Forelimb muscle (tissue), 1 donor: ENCODE data around the gene LZTS3. TPM values are rescaled to one million over a fixed set of nuclear protein-coding genes. Genes with fewer than 3 reads are reported as not detected.
"Not testable (repeated sequence)": the region's sequence is repeated elsewhere in the genome, so short reads cannot be mapped to it uniquely, and the experiment has no call there.

Experiments
- DNase-seq: peaks from one replicate; pipeline ENCODE4 v3.0.0-alpha.2; 2013; ENCODE audit warnings: low read depth
- polyA plus RNA-seq: library from polyadenylated mRNA; unstranded; fragments of 120-200 nt; gene quantifications from one replicate; pipeline ENCODE4 v1.2.1, GENCODE V29; 2013; ENCODE audit not compliant: insufficient read length

Gene LZTS3
- polyA plus RNA-seq, 1 donor: 3.5 TPM

- no peak for DNase-seq
Observed at GRCh38 chr20:3192226-3193015, 19.1 kb upstream of the LZTS3 start.

- no peak for DNase-seq
Observed at GRCh38 chr20:3190681-3191111, 17.3 kb upstream of the LZTS3 start.

DNA sequence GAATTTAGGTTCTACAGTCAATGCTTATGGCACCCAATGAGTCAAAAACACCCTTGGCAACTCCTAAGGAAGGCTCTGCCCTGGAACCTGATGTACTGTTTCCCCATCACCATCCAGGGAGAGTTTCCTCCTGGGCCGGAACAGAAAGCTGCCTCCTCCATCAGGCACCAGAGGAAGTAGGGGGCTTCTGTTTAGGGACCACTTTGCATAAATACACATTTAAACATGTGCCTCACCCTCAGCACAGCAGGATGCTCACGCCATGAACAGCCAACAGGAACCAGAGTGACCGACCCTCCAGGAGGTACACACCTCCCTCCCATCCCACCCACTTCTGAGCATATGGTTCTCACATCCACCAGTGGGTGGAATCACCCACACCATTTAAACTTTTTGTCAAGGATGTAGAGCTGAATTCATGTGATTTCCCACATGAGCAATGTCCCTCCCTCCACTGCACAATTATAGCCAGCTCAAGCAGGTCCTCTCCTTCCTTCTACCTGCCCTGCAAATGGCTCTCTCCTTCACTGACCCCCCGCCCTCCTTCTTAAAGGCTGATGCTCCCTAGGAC, 16.3 kb upstream of the LZTS3 start:
- DNase-seq: no peak

DNA sequence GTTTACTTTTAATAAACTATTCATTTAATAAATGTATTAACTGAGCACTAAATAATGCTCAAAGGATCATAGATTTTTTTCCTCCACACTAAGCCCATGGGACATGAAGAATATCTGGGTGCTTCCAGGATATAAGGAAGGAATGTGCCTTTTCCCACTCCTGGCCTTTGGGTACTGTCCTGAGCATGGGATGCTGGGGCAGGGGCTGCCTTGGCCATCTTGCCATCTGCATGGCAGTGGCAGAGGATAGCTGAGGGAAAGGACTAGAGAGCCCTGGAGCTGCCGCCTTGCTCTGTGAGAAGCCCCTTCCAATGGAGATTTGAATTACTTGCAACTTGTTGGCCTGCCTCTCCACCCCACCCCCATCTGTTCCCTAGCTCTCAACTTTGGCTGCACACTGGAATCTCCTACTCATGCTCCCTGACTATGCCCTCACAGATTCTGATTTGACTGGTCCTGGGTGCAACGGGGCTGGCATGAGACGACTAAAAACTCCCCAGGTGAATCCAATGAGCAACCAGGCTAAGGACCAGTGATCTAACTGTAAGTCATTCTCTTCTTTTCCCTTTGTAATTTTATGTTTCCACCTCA, 15.6 kb upstream of the LZTS3 start:
- no peak for DNase-seq

DNA sequence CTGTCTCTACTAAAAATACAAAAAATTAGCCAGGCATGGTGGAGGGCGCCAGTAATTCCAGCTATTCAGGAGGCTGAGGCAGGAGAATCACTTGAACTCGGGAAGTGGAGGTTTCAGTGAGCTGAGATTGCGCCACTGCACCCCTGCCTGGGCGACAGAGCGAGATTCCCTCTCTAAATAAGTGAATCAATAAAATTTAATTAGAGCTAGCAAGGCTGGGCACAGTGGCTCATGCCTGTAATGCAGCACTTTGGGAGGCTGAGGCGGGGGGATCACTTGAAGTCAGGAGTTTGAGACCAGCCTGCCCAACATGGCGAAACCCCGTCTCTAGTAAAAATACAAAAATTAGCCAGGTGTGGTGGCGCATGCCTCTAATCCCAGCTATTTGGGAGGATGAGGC, 14.5 kb upstream of the LZTS3 start:
- not testable (repeated sequence) for DNase-seq

DNA sequence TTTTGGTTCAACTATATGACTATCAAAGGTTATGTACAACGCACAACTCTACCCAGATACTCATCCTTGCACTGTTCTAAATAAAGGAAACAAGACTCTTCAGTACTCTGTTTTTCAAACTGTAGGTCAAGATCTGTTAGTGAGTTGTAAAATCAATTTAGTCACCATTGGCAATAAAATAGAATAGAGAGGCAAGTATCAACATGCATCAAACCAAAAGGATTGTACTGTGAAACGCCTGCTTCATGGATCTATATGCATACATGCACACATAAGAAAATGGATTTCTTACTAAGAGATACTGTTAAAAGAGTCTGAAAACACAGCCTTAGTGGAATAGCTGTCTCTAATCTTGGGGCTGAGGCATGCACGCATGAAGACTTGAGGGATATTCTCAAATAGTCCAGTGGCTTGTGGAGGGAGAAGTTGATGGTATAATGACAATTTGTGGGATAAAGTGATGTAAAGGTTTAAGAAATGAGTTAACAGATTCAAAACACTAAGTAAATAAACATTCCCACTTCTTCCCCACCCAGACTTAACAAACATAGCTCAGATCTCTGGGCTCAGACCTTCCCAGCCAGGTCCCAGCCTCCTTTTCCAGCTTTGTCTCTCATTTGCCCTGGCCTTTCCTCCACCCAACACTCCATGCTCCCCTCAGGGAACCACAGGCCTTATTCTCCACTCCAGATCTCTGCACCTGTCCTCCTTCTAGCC, 10.7 kb upstream of the LZTS3 start:
- no peak for DNase-seq

DNA sequence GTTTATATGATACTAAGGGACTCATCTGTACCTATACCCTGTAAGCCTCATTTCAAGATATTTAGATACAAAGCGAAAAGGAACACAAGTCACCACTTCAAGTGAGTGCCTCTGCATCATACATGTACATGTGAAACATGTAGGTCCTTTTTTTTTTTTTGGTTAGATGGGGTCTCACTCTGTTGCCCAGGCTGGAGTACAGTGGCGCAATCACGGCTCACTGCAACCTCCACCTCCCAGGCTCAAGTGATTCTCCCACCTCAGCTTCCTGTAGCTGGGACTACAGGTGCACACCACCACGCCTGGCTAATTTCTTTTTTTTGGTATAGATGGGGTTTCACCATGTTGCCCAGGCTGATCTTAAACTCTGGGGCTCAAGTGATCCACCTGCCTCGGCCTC, 9.1 kb upstream of the LZTS3 start:
- not testable (repeated sequence) for DNase-seq

- DNase-seq: no peak
Observed at GRCh38 chr20:3181270-3181669, 7.9 kb upstream of the LZTS3 start.

GRCh38 chr20:3180319-3180718, 7.0 kb upstream of the LZTS3 start:
- no peak for DNase-seq

DNA sequence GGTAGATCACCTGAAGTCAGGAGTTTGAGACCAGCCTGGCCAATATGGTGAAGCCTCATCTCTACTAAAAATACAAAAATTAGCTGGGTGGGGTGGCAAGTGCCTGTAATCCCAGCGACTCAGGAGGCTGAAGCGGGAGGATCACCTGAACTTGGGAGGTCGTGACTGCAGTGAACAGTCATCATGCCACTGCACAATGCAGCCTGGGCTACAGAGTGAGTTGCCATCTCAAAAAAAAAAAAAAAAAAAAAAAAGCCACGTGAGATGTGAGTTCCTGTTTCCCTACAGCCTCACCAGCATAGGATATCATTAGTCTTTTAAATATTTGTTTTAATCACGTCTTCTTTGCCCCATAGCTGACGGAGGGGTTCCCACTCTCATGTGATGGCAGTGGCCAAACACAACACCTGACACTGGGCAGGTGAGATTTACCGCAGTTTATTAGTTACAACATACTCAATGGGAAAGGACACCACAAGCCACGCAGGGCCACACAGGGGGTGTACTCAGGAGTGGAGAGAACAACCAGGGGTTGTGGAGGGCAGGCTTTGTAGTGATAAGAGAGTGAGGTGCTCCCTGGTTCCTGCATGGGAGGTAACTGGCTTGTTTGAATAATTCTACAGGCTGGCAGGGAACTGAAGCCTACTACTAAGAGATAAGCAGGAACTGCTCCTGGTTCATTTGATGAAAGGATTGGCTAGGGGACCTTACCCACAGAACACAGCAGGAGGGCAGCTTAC, 4.6 kb upstream of the LZTS3 start:
- DNase-seq: no peak

DNA sequence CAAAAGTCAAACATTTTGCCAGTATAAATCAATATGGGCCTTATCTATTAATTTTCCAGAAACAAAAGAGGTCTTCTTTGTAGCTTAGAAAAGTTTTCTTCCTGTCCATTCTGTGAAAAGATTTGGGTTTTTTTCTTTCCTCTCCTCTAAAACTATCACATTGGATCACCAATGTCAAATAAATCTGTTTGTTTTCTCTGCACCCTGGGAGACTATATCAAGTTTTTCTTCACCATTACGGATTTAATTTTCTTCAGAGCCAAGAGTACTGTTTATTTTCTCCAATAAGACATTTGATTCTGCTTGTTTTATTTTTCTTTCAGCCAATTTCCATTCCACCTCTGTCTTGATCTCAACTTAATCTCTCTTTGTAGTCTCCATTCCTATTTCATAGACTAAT, 1.9 kb upstream of the LZTS3 start:
- no peak for DNase-seq

DNA sequence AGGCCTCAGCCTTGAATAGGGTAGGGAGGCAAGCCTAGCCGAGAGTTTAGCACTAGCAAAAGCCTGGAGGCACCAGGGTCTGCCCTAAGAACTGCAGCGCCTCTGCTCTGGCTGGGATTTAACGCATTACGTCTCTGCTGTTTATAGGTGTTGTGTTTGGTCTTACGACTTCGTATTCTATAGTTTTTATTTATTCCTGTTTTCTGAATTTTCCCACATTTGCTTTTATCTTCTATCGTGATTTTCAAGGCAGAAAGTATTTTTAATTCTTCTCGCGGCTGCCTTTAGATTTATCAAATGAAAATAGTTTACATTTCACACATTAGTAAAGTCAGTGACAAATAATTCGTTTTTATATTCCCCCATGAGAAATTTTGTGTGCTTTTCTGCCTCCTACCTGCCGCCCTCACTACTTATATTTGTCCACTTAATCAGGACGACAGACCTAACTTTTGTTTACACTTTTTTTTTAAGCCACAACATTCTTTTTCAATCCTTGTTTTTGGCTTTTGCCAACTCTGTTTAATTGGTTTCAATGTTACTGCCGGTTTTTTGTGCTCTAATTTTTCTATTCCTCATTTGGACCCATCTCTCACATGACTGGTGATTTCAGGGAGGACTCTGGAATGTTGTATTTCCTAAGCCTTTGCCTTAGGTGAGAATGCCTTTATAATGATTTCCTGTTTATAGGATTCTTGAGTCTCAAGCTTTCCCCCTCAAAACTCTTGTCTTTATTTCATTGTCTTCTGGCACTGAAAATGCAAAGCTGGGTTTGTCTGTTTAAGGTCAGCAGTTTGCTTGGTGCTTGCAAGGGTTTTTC, 1.3 kb upstream of the LZTS3 start:
- no peak for DNase-seq

DNA sequence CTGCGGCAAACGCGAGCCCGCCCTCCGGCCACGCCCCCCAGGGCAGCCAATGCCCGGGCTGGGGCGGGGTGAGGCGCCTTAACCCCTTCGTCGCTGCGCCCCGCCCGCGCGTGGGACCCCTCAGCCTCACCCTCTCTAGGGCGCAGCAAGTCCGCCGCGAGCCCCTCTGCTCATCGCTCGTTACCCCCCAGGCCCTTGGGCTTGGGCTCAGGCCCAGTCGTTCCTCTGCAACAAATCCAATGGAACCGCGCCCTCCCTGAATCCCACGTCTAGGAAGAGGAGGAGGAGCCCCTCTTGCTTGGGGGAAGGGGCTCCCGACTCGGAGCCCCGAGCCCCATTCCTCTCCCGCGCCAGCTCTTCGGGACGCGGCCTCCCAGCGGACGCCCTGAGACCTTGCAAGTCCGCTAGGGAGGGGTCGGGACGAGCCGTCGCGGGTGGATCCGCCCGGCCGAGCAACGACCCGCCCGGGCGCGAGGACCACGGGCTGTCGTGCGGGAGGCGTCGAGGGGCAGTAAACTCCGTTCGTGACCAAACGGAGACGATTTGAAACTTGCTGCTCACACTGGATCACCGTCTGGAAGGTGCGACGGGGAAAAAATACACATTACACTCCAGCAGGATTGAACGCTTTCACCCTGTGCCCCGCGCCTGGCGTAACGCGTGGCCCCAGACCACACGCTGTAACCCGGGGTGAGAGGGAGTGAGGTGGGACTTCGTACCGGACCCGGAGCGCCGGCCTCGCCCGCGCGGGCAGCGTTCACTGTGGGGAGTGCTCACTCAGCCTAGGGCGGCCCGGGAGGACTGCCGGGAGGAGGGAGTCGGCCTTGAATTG, 477 bp upstream of the LZTS3 start:
- DNase-seq: no peak

- DNase-seq: no peak
Observed at GRCh38 chr20:3172126-3172932, 1.0 kb downstream of the LZTS3 start.

- DNase-seq: no peak
Observed at GRCh38 chr20:3171391-3172125, 1.8 kb downstream of the LZTS3 start.

DNA sequence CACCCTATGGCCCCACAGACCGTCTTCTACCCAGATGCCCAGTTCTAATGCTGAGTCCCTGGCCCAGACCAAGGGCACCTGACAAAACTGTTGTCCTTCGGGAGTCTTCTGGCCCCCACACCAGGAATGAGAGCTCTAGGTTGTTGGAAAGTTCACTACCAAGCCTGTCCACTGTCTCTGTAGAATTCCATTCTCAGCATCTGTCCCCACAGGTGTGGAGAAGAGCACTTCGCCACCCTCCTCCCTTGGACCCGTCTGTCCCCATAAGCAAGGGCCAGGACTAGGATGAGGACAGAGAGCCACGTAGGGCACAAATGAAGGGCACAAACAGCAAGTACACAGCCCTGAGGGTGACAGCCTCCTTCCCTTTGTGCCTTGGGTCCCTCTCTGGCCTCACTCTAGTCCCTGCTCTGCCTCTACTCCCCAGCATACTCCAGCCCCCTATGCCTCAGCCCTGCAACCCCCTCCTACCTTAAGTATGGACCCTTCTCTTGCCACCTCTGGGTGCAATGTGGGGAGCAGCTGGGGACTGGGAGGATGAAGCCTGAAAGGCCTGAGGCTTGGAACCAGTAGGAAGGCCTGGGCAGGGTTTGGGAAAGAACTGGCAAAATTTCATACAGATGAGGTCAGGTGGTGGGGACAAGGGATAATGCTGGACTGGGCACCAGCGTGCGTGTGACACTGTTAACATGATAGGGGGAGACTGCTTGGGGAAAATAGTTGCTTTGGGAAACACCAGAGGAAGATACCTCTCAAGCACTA, 4.3 kb downstream of the LZTS3 start:
- DNase-seq: no peak

- DNase-seq: no peak
Observed at GRCh38 chr20:3168079-3168828, 5.1 kb downstream of the LZTS3 start.
